Retinal pigment epithelial cell (primary cell): ENCODE results near the gene E2F1.

Experiments
- DNase-seq: peaks from one replicate; pipeline ENCODE4 v3.0.0-alpha.2; 2010; ENCODE audit warnings: low read depth
- H3K4me3 ChIP-seq: 2 replicates; pipeline ENCODE4 v1.5.1; 2011; ENCODE audit warnings: mild to moderate bottlenecking, low read length, control low read depth, moderate library complexity
- TF ChIP-seq, protein P1 (sequence below): conservative IDR thresholded peaks from 2 replicates; pipeline ENCODE4 v1.5.1; 2011; ENCODE audit warnings: low read depth, low read length, control low read depth, inconsistent platforms

The E2F1 gene

DNA sequence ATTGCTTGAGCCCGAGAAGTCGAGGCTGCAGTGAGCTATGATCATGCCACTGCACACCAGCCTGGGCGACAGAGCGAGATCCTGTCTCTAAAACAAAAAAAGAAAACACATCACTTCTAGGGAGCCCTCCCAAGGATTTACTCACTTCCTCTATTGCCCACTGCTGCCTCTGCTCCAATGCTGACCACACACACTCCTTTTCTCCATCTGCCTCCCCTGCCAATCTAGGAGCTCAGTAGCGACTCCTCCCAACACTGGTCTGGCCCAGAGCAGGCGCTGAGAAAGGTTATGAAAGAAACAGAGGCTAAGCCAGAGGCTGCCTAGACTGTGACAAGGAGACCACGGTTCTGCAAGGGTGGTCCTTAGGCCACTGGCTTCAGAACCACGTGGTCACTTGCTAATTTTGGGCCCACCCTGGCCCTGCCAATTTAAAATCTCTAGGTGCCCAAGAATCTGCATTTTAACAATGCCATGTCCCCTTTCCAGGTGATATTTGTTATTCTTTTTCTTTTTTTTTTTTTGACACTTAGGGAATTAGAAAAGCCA, 1.3 kb upstream of the E2F1 start:
- TF ChIP-seq, protein P1, sequence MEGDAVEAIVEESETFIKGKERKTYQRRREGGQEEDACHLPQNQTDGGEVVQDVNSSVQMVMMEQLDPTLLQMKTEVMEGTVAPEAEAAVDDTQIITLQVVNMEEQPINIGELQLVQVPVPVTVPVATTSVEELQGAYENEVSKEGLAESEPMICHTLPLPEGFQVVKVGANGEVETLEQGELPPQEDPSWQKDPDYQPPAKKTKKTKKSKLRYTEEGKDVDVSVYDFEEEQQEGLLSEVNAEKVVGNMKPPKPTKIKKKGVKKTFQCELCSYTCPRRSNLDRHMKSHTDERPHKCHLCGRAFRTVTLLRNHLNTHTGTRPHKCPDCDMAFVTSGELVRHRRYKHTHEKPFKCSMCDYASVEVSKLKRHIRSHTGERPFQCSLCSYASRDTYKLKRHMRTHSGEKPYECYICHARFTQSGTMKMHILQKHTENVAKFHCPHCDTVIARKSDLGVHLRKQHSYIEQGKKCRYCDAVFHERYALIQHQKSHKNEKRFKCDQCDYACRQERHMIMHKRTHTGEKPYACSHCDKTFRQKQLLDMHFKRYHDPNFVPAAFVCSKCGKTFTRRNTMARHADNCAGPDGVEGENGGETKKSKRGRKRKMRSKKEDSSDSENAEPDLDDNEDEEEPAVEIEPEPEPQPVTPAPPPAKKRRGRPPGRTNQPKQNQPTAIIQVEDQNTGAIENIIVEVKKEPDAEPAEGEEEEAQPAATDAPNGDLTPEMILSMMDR: no peak
- DNase-seq: no peak
- no peak overlapping the region for H3K4me3 ChIP-seq

DNA sequence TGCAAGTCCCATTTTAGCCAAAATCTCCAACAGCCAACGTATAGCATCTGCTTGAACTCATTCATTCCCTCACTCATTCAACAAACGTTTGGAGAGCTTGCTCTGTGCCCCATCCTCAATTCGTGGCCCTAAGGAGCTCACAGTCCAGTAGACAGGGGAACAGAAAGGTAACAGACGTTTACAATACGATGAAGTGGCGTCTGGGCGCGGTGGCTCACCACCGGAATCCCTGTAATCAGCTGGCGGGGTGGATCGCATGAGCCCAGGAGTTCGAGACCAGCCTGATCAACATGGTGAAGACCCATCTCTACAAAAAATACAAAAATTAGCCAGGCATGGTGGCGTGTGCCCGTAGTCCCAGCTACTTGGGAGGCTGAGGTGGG, 790 bp upstream of the E2F1 start:
- H3K4me3 ChIP-seq: peak overlapping the region; percentile 43
- TF ChIP-seq, protein P1: no peak
- no peak for DNase-seq

DNA sequence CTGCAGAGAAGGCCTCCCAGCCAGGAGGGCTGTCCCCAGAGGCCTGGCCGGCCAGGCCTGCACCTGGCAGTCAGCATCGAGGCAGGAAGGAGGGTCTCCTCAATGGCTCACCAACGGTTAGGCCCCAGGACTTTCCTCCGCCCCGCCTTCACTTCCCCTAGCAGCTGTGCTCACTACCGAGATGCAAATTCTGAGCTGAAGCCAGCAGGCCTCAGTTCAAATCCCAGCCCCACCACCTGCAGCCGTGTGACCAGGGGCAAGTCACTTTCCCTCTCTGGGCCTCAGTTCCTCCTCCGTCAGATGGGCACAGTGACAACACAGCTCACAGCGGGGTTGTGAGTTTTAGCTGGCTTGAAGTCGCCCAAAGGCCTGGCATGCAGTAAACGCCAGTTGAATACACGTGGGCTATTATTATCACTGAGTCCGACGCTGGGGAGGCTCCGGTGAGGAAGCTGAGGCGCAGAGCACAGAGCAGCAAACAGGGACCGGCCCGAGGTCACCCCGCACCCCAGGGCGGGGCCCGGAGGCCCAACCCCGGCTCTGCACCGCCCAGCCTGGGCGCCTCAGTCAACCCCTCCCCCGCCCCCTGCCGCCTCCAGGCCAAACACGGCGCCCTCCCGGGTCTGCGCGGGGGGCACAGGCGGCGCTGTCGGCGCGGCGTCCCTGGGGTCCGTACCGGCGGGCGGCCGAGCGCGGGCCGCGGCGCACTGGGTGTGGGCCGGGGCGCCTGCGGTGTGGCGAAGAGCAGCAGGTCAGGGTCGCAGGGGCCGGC, 671 bp downstream of the E2F1 start:
- no peak for DNase-seq

DNA sequence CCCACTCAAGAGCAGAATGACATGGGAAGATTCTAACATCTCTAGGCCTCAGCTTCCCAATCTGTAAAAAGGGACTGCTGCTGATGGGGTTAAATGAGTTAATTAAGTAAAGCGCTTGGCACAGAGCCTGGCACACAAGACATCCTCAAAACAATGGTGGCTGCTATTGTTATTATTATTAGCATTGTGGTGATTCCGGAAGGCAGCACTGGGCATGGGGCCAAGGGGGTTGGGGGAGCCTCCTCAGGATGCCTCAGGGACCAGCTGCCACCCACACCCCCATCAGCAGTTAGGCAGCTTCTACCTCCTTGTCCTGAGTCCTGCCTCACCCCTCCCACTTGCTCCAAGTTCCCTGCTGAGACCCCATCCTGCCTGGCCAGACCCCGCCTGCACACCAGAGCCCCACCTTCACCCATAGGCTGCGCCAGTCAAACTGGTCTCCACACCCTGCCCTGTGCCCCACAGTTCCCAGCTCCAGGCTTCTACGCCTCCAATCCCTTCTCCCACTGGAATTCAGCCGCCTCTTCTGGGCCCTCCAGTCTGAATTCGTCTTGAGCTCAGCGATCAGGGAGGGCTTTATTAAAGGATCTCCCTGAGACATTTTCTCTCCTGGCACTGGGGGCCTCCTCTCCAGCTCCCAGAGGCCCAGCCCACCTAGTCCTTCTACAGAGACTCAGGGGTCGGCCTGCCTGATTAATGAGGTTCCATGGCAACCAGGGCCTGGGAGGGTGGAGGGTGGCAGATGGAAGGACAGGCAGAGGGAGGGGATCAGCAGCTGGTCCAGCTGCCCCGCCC, 1.5 kb downstream of the E2F1 start:
- TF ChIP-seq, protein P1: no peak
- DNase-seq: no peak
- peak overlapping the region; percentile 41 for H3K4me3 ChIP-seq

More for the DNA sequence above, 671 bp downstream of the E2F1 start:
- TF ChIP-seq, protein P1: no peak
- H3K4me3 ChIP-seq: peak overlapping the region; percentile 41

DNA sequence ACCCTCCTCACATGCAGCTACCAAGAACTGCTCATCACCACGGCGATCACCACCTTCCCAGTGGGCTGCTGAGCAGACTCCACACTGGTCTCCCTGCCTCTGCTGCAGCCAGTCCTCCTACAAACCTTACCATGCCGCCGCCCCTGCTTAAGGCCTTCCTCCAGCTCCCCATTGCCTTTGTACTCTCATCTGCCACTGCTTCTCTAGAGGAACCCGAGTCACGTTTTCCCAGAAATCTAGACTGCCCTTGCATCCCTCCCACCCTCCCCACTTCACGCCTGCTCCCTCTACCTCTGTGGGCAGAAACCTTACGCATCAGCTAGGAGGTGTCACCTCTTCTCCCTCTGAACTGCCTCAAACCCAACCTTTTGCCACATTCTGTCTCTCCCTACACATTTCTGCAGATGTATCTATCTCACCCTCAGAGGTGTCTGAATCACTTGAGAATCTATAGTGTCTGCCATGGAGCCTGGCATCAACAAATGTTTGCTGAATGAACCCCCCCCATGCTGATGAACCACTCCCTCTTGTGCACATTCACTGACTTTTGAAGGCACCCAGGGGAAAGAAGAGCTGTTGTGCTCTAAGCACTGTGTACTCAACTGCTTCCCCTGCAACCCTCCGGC, 4.3 kb downstream of the E2F1 start:
- H3K4me3 ChIP-seq: no peak overlapping the region
- TF ChIP-seq, protein P1: no peak
- no peak for DNase-seq

DNA sequence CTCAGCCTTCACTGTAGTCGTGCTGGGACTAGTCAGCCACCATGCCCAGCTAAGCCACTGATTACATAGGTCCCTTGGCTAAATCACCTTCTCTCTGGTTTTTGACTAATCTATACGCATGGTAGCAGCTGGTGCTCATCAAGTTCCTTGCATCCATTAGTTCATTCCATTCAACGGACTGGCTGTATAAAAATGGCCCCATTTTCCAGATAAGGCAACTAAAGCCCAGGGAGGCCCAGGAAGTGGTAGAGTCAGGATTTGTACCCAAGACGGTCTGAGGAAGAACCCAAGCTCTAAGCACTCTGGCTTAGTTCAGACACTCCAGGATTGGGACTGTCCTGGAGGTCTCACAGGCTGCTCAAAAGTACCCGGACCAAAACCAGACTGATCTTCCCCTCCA, 4.9 kb downstream of the E2F1 start:
- no peak overlapping the region for H3K4me3 ChIP-seq
- TF ChIP-seq, protein P1: no peak
- DNase-seq: no peak
